Activated naive CD4-positive, alpha-beta T cell treated with anti-CD3 and anti-CD28 coated beads for 36 hours (primary cell): ENCODE measurements around the gene MACF1. TPM values are rescaled to one million over a fixed set of nuclear protein-coding genes. Genes with fewer than 3 reads are reported as not detected.
"Not testable (repeated sequence)": the region's sequence is repeated elsewhere in the genome, so short reads cannot be mapped to it uniquely, and the experiment has no call there.

Experiments used
- CTCF ChIA-PET: fragments of 350-600 bp; sonication (Branson Sonifier 250); formaldehyde crosslinking; loops from one replicate; lab custom pipeline; 2021; ENCODE audit warnings: antibody characterized with exemption; lab: Charles Lee
- DNase-seq: peaks from one replicate; pipeline ENCODE4 v3.0.0-alpha.2; 2020
- H3K27ac Mint-ChIP-seq: one replicate; pipeline ENCODE4 v1.8.0; 2021; ENCODE audit warnings: mild to moderate bottlenecking, mixed read lengths
- H3K27me3 Mint-ChIP-seq: one replicate; pipeline ENCODE4 v1.8.0; 2021; ENCODE audit warnings: low read depth, mixed read lengths
- H3K36me3 Mint-ChIP-seq: one replicate; pipeline ENCODE4 v1.8.0; 2021; ENCODE audit warnings: low read depth, mixed read lengths
- H3K4me1 Mint-ChIP-seq: one replicate; pipeline ENCODE4 v1.8.0; 2021; ENCODE audit warnings: low read depth, mixed read lengths
- H3K4me3 Mint-ChIP-seq: one replicate; pipeline ENCODE4 v1.8.0; 2021; ENCODE audit warnings: mild to moderate bottlenecking, moderate library complexity, mixed read lengths
- H3K9me3 Mint-ChIP-seq: one replicate; pipeline ENCODE4 v1.8.0; 2021; ENCODE audit warnings: mixed read lengths
- intact Hi-C: fragments of 100-400 bp; cut with micrococcal nuclease; formaldehyde crosslinking; loops from one replicate; pipeline ENCODE4 v1.15.1; 2023
- total RNA-seq, 2 experiments: library from RNA; stranded (reverse); gene quantifications; one replicate each; pipeline ENCODE4 v1.2.3, GENCODE V29; 2021

MACF1 gene
- total RNA-seq, 2 experiments from 2014 or later, result 174 to 179 TPM

- CTCF ChIA-PET, result no interaction called here
- H3K4me1 Mint-ChIP-seq, result peaks cover 2% of the 10 kb centered on the region
- no peak overlapping the region for H3K27ac Mint-ChIP-seq
- intact Hi-C loops, result no loop called here
- H3K36me3 Mint-ChIP-seq, result peaks cover 7% of the 10 kb centered on the region
- H3K9me3 Mint-ChIP-seq, result no peaks in the 10 kb centered on the region
- H3K4me3 Mint-ChIP-seq, result no peak overlapping the region
- H3K27me3 Mint-ChIP-seq, result no peaks in the 10 kb centered on the region
- peak; percentile 36 for DNase-seq
Observed at GRCh38 chr1:39525366-39526165, 321.1 kb downstream of the MACF1 start.

- no peak for DNase-seq
- intact Hi-C loops, result no loop called here
- H3K36me3 Mint-ChIP-seq, result peaks cover 11% of the 10 kb centered on the region
- no peak overlapping the region for H3K27ac Mint-ChIP-seq
- no peaks in the 10 kb centered on the region for H3K27me3 Mint-ChIP-seq
- peaks cover 2% of the 10 kb centered on the region for H3K4me1 Mint-ChIP-seq
- no peak overlapping the region for H3K4me3 Mint-ChIP-seq
- H3K9me3 Mint-ChIP-seq, result no peaks in the 10 kb centered on the region
- CTCF ChIA-PET, result no interaction called here
Observed at GRCh38 chr1:39526466-39527189, 322.1 kb downstream of the MACF1 start.

GRCh38 chr1:39527190-39527579 is 322.7 kb downstream of the MACF1 start:
- H3K27ac Mint-ChIP-seq, H3K4me1 Mint-ChIP-seq, H3K4me3 Mint-ChIP-seq, H3K9me3 Mint-ChIP-seq, H3K27me3 Mint-ChIP-seq, intact Hi-C loops, DNase-seq: not testable (repeated sequence)
- peaks cover 13% of the 10 kb centered on the region for H3K36me3 Mint-ChIP-seq
- CTCF ChIA-PET, result interaction anchor here (1.3 kb wide), 1 partner anchor 12 kb away, joined by 4 read pairs; no protein-coding TSS in a partner anchor

- Mint-ChIP-seq H3K27me3 (no peaks in the 10 kb centered on the region), H3K36me3 (peaks cover 14% of the 10 kb centered on the region), H3K4me1 (peaks cover 2% of the 10 kb centered on the region), H3K27ac (no peak overlapping the region), H3K9me3 (no peaks in the 10 kb centered on the region), H3K4me3 (no peak overlapping the region)
- intact Hi-C loops, result no loop called here
- CTCF ChIA-PET, result interaction anchor here (1.3 kb wide), 1 partner anchor 11 kb away, joined by 4 read pairs; no protein-coding TSS in a partner anchor
- DNase-seq, result no peak
Observed at GRCh38 chr1:39528082-39528481, 323.6 kb downstream of the MACF1 start.

- Mint-ChIP-seq H3K4me3 (no peak overlapping the region), H3K9me3 (no peaks in the 10 kb centered on the region), H3K27me3 (no peaks in the 10 kb centered on the region), H3K4me1 (peaks cover 2% of the 10 kb centered on the region), H3K36me3 (peaks cover 14% of the 10 kb centered on the region), H3K27ac (no peak overlapping the region)
- DNase-seq, result no peak
- intact Hi-C loops, result loop anchor here (10.0 kb wide), 1 partner anchor 265 kb away; no protein-coding TSS in a partner anchor
- CTCF ChIA-PET, result interaction anchor here (1.1 kb wide), 1 partner anchor 88 kb away, joined by 3 read pairs; no protein-coding TSS in a partner anchor
Observed at GRCh38 chr1:39529901-39530535, 325.5 kb downstream of the MACF1 start.

GRCh38 chr1:39531526-39531925 is 327.0 kb downstream of the MACF1 start:
- H3K4me3 Mint-ChIP-seq, result no peak overlapping the region
- intact Hi-C loops, result loop anchor here (10.0 kb wide), 1 partner anchor 267 kb away; no protein-coding TSS in a partner anchor
- no peaks in the 10 kb centered on the region for H3K9me3 Mint-ChIP-seq
- no peak overlapping the region for H3K27ac Mint-ChIP-seq
- no peaks in the 10 kb centered on the region for H3K4me1 Mint-ChIP-seq
- H3K36me3 Mint-ChIP-seq, result peaks cover 19% of the 10 kb centered on the region
- DNase-seq, result no peak
- CTCF ChIA-PET, result interaction anchor here (0.6 kb wide), 1 partner anchor 347 kb away, joined by 3 read pairs; no protein-coding TSS in a partner anchor
- H3K27me3 Mint-ChIP-seq, result no peaks in the 10 kb centered on the region

- Mint-ChIP-seq H3K27ac (no peak overlapping the region), H3K36me3 (peaks cover 12% of the 10 kb centered on the region), H3K4me1 (no peaks in the 10 kb centered on the region), H3K9me3 (no peaks in the 10 kb centered on the region), H3K4me3 (no peak overlapping the region), H3K27me3 (no peaks in the 10 kb centered on the region)
- CTCF ChIA-PET, result no interaction called here
- intact Hi-C loops, result loop anchor here (10.0 kb wide), 1 partner anchor 269 kb away; no protein-coding TSS in a partner anchor
- DNase-seq, result no peak
Observed at GRCh38 chr1:39533442-39533841, 328.9 kb downstream of the MACF1 start.

Other genes starting within 250 kb of the MACF1 start
- gene AKIRIN1, start 213.4 kb upstream of the MACF1 start, total RNA-seq, result 10 to 100 TPM; 58.1 to 58.5 TPM
- 100 to 1,000 TPM; 226 TPM for gene NDUFS5, start 178.3 kb upstream of the MACF1 start, total RNA-seq